ENCODE data around the gene MYH2. TPM values are rescaled to one million over a fixed set of nuclear protein-coding genes. Genes with fewer than 3 reads are reported as not detected.

The MYH2 gene
- total RNA-seq, 2 experiments from 2014 or later, result not detected

DNA sequence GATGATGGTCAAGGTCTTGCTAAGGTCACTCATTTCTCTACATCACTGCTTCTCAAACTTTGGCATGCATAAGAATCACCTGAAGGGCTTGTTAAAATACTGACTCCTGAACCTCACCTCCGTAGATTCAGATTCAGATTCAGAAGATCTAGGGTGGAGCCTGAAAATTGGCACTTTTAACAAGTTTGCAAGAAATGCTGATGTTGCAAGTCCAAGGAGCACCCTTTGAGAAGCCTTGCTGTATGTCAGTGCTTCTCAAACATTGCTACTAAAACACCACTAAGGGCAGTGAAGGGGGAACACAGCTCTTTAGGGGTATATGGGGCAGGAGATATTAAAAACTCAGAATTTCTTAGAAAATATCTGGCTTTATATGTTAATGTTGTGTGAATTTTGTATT, 17.4 kb downstream of the MYH2 start:
- no peaks in the 10 kb centered on the region for H3K4me1 Mint-ChIP-seq
- no peak for DNase-seq
- peaks cover 8% of the 10 kb centered on the region for H3K27me3 Mint-ChIP-seq
- no peaks in the 10 kb centered on the region for H3K36me3 Mint-ChIP-seq
- H3K4me3 Mint-ChIP-seq, result no peak overlapping the region
- no peak overlapping the region for H3K27ac Mint-ChIP-seq
- no peaks in the 10 kb centered on the region for H3K9me3 Mint-ChIP-seq

DNA sequence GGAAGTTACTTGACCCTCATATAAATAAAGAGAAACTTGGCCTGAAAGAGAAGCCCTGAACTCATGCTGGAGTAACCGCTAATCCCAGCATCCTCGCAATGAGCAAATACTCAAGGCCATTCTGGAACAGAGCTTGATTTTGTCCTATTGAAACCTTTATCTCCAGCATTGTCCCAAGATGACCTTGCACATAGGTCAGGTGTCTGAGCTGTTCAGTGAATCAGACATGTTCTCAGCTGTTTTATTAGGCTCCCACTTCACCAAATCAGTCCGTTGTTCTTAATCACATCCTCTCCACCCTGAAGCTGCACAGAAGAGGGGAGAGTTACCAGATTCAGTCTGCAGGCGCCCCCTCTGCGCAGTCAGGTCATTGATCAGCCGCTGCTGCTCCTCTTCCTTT, 22.0 kb downstream of the MYH2 start:
- H3K27ac Mint-ChIP-seq, result no peak overlapping the region
- DNase-seq, result no peak
- H3K4me3 Mint-ChIP-seq, result no peak overlapping the region
- no peaks in the 10 kb centered on the region for H3K27me3 Mint-ChIP-seq
- no peaks in the 10 kb centered on the region for H3K36me3 Mint-ChIP-seq
- no peaks in the 10 kb centered on the region for H3K4me1 Mint-ChIP-seq
- no peaks in the 10 kb centered on the region for H3K9me3 Mint-ChIP-seq

DNA sequence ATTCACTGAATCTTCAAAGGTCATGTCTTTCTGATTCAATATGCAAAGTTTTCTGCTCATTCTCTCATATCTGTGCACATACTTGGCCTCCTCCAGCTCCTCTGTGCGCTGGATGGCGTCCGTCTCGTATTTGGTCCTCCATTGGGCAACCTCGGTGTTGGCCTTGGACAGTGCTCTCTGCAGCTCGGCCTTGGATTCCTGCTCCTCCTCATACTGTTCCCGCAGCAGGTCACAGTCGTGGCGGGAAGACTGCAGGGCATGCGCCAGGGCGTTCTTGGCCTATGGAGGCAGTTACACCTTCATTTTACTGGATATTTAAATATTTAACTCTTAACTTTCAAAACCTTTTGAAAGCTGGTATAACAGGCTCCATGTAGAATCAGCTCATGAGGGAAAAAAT, 22.9 kb downstream of the MYH2 start:
- Mint-ChIP-seq H3K9me3 (no peaks in the 10 kb centered on the region), H3K27ac (no peak overlapping the region), H3K4me3 (no peak overlapping the region), H3K36me3 (no peaks in the 10 kb centered on the region), H3K27me3 (no peaks in the 10 kb centered on the region), H3K4me1 (no peaks in the 10 kb centered on the region)
- no peak for DNase-seq

DNA sequence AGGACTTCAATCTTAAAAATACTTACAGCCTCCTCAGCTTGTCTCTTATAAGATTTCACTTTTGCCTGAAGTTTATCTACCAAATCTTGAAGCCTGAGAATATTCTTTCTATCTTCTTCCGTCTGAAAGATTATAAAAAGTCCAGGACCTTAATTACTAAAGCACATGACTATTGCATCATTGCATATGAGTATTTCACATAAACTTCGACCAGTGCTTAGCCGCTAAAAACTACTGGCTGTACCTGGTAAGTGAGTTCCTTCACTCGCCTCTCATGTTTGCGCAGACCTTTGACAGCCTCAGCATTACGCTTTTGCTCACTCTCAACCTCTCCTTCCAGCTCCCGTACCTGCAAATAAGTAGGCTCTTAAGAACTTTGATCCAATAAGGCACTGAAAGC, 26.4 kb downstream of the MYH2 start:
- Mint-ChIP-seq H3K27me3 (peaks cover 4% of the 10 kb centered on the region), H3K9me3 (no peaks in the 10 kb centered on the region), H3K27ac (no peak overlapping the region), H3K36me3 (no peaks in the 10 kb centered on the region), H3K4me3 (no peak overlapping the region), H3K4me1 (no peaks in the 10 kb centered on the region)
- no peak for DNase-seq

DNA sequence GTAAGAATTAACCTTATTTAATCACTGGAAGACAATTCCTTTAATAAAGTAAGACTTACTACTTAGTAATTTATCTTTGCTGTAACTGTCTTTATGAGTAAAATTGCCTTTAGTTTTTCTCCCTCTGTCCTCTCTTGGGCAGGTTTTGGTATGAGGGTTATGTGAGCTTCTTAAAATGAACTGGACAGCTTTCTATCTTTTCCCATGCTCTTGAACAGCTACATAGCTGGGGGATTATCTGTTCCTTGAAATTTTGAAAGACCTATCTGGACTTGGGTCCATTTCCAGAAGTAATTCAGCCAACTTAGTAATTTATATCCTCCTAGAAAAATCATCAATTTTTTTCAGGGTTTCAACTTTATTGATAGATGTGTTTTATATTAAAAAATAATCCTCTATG, 27.5 kb downstream of the MYH2 start:
- DNase-seq, result no peak
- Mint-ChIP-seq H3K4me1 (no peaks in the 10 kb centered on the region), H3K36me3 (no peaks in the 10 kb centered on the region), H3K9me3 (no peaks in the 10 kb centered on the region), H3K27ac (no peak overlapping the region), H3K27me3 (peaks cover 4% of the 10 kb centered on the region), H3K4me3 (no peak overlapping the region)

DNA sequence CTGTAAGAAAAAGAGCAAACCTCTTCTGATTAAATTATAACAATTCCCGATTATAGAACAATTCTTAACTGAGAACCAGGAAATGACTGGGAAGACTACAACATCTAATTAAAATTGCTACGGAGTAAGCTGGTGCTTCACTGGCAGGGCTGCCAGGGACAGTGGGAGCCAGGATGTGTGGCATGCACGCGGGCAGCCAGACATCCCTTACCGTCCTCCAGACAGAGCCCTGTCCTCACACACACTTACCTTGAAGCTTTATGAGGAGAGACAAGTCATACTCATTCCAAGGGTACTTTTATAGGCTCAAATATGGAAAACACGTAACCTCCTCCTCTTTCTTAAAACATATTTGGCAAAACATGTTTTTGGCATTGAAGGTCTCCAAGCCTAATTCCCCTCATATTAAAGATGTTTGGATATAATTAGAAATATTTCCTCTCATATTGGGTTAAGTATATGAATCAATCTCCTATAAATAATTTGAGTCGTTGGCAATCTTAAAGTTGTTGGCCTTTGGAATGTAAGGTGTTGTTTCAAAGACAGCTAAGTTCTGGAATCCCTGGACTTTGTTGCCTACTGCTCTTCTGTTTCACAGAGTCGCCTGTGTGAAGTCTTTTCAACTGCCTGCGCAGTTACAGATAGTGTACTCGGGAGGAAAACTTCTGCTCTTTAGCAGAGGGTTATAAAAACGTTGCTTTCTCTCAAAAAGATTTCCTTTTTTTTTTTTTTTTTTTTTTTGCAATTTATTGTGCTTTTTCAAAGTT, 31.0 kb downstream of the MYH2 start, which contains the start of gene MYH1:
MYH1 (minus strand) TSS at position 272 of the 767 bp plus-strand sequence. CDS start 1,900 bp downstream, outside the sequence.
- Mint-ChIP-seq H3K27ac (no peak within 1 kb of the TSS), H3K36me3 (no peaks in the 10 kb centered on the region), H3K27me3 (peaks cover 9% of the 10 kb centered on the region), H3K4me3 (no peak within 1 kb of the TSS), H3K4me1 (no peaks in the 10 kb centered on the region), H3K9me3 (no peaks in the 10 kb centered on the region)
- no peak for DNase-seq

DNA sequence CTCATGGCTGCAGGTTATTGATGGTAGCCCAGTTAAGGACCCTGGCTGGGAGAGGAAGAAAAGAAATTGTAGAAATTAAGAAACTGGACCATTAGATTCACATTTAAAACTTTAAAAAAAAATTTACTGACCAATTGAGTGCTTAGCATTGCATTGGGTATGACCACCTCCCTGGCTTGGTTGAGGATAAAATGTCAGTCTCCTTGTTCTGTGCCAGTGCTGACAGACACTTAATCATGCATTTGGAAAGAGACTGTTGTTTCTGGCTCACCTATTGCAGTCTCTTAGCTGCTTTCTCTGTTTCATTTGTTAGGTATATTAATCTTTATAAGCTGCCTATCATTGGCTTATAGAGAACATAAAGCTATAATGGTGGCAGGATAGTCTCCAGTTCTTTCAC, 32.8 kb downstream of the MYH2 start:
- H3K36me3 Mint-ChIP-seq, result no peaks in the 10 kb centered on the region
- H3K27ac Mint-ChIP-seq, result no peak overlapping the region
- H3K9me3 Mint-ChIP-seq, result no peaks in the 10 kb centered on the region
- H3K4me1 Mint-ChIP-seq, result no peaks in the 10 kb centered on the region
- no peak for DNase-seq
- peaks cover 9% of the 10 kb centered on the region for H3K27me3 Mint-ChIP-seq
- H3K4me3 Mint-ChIP-seq, result no peak overlapping the region

DNA sequence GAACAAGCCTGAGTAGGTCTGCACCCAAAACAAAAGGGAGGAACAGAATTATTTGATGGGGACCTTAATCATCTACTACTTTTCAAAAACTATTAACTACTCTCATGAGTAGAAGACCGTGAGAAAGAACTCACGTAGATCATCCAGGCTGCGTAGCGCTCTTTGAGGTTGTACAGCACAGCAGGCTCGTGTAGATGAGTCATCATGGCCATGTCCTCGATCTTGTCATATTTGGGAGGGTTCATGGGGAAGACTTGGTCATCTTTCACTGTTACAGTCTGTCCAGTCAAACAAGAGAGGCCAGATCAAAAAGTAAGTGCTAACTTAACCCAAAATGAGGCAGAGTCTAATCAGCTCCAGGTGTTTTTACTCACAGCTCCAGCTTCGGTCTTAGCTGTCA, 33.4 kb downstream of the MYH2 start:
- Mint-ChIP-seq H3K27ac (no peak overlapping the region), H3K36me3 (no peaks in the 10 kb centered on the region), H3K4me1 (no peaks in the 10 kb centered on the region), H3K4me3 (no peak overlapping the region), H3K27me3 (peaks cover 9% of the 10 kb centered on the region), H3K9me3 (no peaks in the 10 kb centered on the region)
- DNase-seq, result no peak

DNA sequence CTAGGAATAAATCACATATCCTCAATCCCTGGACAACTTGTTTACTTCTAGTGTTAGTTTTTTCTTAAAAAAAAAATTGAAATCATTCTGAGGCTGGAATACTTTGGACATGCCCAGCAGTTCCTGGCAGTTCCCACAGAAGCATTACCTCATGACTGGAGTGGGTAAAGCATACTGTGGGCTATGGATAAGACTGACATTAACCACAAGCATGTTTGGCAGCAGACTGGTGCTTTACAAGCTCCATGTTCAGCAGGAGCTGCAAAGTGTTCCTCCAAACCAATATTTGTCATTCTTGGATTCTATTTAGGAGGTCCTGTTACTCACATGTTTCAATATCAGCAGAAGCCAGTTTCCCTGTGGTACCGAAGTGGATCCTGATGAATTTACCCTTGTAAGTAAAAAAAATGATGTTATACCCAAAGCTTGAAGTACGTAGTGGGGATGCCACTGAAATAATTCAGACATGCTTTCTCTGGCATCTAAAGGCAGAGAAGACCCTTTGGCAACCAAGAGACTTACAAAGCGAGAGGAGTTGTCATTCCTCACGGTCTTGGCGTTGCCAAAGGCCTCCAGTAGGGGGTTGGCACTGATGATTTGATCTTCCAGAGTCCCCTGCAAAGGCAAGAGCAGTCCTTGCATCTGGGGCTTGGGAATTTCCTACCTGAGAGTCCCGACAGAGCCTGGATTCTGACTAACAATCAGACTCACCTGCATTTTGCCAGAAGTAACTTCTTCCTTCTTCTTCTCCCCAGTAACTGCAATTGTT, 36.0 kb downstream of the MYH2 start:
- no peaks in the 10 kb centered on the region for H3K36me3 Mint-ChIP-seq
- DNase-seq, result no peak
- no peaks in the 10 kb centered on the region for H3K4me1 Mint-ChIP-seq
- no peaks in the 10 kb centered on the region for H3K9me3 Mint-ChIP-seq
- no peak overlapping the region for H3K27ac Mint-ChIP-seq
- H3K4me3 Mint-ChIP-seq, result no peak overlapping the region
- H3K27me3 Mint-ChIP-seq, result peaks cover 5% of the 10 kb centered on the region

DNA sequence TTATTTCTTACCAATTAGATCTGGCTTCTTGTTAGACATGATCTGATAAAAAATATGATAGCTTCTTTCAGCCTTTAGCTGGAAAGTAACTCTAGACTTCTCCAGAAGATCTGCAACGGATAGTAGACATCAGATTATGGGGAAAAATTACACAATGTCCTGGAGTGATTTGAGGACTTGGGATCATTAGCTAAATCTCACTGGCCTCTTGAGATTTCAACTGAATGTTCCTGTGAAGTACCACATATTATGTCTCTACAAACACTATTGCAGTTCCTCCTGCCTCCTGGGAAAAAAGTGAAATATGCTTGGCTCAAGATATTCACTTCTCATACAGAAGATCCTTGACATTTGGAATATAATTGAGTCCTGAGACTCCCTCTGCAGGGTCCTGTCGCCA, 36.6 kb downstream of the MYH2 start:
- Mint-ChIP-seq H3K27me3 (peaks cover 5% of the 10 kb centered on the region), H3K36me3 (no peaks in the 10 kb centered on the region), H3K4me3 (no peak overlapping the region)

DNA sequence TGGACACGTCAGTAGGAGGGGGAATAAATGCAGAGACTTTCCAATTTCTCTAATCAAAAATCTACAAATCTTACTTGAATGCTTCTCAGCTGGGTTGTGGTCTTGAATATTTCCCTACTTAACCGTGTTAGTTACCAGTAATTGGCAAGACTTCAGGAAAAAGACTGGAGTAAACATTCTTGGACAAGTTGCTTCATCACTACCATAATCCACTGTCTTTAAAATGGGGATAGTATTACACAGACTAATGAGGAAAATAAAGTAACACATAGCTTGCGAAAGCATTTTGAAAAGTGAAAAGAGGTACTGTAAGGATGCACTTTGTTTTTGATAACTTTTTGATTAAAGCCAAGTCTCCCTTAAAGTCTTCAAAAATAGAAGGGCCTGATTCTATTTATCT, 49.5 kb downstream of the MYH2 start:
- no peak overlapping the region for H3K4me3 Mint-ChIP-seq
- no peaks in the 10 kb centered on the region for H3K4me1 Mint-ChIP-seq
- DNase-seq, result no peak
- no peaks in the 10 kb centered on the region for H3K36me3 Mint-ChIP-seq
- no peak overlapping the region for H3K27ac Mint-ChIP-seq
- peaks cover 6% of the 10 kb centered on the region for H3K27me3 Mint-ChIP-seq
- H3K9me3 Mint-ChIP-seq, result peaks cover 2% of the 10 kb centered on the region

More for the DNA sequence above, 36.6 kb downstream of the MYH2 start:
- Mint-ChIP-seq H3K4me1 (no peaks in the 10 kb centered on the region), H3K27ac (no peak overlapping the region), H3K9me3 (no peaks in the 10 kb centered on the region)
- DNase-seq, result no peak

DNA sequence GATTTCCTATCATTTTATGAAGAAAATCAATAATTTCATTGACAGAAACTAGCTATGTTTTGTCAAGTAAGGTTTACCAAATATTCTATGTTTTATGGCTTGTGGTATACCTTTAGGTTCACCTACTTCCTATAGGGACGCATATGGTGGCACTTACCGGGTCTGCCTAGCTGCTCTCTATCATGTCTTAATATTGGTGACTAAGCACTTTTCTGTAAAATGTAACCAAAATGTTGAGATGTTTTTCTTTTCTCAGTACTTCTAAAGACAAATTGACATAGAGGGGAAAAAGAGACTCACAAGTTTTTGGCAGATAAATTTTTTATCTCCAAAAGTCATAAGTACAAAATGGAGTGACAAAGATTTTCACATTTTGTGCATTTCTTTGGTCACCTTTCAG, 57.5 kb downstream of the MYH2 start:
- Mint-ChIP-seq H3K27me3 (peaks cover 15% of the 10 kb centered on the region), H3K9me3 (peaks cover 33% of the 10 kb centered on the region), H3K36me3 (no peaks in the 10 kb centered on the region), H3K27ac (no peak overlapping the region), H3K4me1 (no peaks in the 10 kb centered on the region), H3K4me3 (no peak overlapping the region)
- no peak for DNase-seq

DNA sequence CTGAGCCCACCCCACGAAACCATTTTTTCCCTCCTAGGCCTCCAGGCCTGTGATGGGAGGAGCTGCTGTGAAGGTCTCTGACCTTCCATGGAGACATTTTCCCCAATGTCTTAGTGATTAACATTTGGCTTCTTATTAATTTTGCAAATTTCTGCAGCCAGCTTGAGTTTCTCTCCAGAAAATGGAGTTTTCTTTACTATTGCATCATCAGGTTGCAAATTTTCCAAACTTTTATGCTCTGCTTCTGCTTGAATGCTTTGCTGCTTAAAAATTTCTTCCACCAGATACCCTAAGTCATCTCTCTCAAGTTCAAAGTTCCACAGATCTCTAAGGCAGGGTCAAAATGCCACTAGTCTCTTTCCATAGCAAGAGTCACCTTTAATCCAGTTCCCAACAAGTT, 67.2 kb downstream of the MYH2 start:
- DNase-seq, result no peak
- H3K4me3 Mint-ChIP-seq, result no peak overlapping the region
- H3K9me3 Mint-ChIP-seq, result peaks cover 25% of the 10 kb centered on the region
- no peak overlapping the region for H3K27ac Mint-ChIP-seq
- peaks cover 5% of the 10 kb centered on the region for H3K27me3 Mint-ChIP-seq
- no peaks in the 10 kb centered on the region for H3K36me3 Mint-ChIP-seq
- no peaks in the 10 kb centered on the region for H3K4me1 Mint-ChIP-seq

DNA sequence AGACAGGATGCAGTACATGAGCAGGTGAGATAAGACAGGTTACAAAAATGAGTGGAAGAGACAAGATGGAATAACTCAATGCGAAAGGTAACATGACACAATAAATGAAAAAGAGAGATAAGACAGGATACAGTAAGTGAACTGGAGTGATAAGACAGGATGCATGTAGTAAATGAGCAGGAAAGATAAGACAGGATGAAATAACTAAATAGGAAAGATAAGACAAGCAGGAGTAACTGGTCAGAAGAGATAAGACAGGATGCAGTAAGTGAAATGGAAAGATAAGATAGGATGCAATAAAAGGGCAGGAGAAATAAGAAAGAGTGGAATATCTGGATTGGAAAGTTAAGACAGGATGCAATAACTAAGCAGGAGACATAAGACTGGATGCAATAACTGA, 71.8 kb downstream of the MYH2 start:
- Mint-ChIP-seq H3K27me3 (peaks cover 4% of the 10 kb centered on the region), H3K36me3 (no peaks in the 10 kb centered on the region), H3K9me3 (peaks cover 3% of the 10 kb centered on the region), H3K4me3 (no peak overlapping the region), H3K4me1 (no peaks in the 10 kb centered on the region), H3K27ac (no peak overlapping the region)
- no peak for DNase-seq

DNA sequence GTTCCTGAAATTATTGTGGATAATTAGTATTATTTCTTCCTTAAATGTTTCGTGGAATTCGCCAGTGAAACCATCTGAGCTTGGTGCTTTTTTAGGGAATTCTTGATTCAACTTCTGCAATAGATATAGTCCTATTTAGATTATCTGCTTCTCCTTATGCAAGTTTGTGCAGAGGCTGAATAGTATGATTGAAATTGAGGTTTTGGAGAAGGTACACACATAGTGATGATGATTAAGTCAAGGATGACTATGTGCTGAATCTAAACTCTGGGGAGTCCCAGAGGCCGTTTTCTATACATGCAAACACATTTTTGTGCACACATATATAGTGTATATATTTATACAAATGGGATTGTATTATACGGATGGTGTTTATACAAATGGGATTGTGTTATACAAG, 74.9 kb downstream of the MYH2 start:
- H3K4me3 Mint-ChIP-seq, result no peak overlapping the region
- DNase-seq, result no peak
- H3K9me3 Mint-ChIP-seq, result no peaks in the 10 kb centered on the region
- H3K36me3 Mint-ChIP-seq, result no peaks in the 10 kb centered on the region
- no peak overlapping the region for H3K27ac Mint-ChIP-seq
- no peaks in the 10 kb centered on the region for H3K4me1 Mint-ChIP-seq
- H3K27me3 Mint-ChIP-seq, result peaks cover 8% of the 10 kb centered on the region

DNA sequence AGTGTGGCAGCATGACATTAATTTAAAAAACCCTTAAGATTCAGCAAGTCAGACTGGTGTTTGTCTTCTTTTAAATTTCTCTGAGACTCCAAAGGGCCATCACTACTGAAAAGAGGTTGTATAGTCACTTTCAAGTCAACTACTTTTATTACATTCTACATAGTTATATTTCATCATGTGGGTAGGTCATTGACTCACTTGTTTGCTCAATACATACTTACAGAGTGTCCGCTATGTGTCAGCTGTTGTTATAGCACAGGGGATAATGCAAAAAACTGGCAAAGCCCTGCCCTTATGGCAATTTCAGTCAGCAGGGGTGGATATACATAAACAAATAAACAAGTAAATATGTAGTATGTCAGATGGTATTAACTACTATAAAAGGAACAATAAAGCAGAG, 77.6 kb downstream of the MYH2 start:
- Mint-ChIP-seq H3K4me3 (no peak overlapping the region), H3K4me1 (no peaks in the 10 kb centered on the region), H3K9me3 (no peaks in the 10 kb centered on the region), H3K27ac (no peak overlapping the region), H3K27me3 (peaks cover 11% of the 10 kb centered on the region), H3K36me3 (no peaks in the 10 kb centered on the region)
- no peak for DNase-seq
